Erythroblast (primary cell): ENCODE data around the gene TNFRSF21.

ENCODE experiments used
- GATA1 ChIP-seq: IDR thresholded peaks from 2 replicates; pipeline ENCODE4 v1.6.1; 2011; ENCODE audit warnings: low read depth, mild to moderate bottlenecking, control low read depth, low read length, moderate library complexity
- POLR2A ChIP-seq: IDR thresholded peaks from 2 replicates; pipeline ENCODE4 v1.6.1; 2011; ENCODE audit warnings: mild to moderate bottlenecking, low read length

DNA sequence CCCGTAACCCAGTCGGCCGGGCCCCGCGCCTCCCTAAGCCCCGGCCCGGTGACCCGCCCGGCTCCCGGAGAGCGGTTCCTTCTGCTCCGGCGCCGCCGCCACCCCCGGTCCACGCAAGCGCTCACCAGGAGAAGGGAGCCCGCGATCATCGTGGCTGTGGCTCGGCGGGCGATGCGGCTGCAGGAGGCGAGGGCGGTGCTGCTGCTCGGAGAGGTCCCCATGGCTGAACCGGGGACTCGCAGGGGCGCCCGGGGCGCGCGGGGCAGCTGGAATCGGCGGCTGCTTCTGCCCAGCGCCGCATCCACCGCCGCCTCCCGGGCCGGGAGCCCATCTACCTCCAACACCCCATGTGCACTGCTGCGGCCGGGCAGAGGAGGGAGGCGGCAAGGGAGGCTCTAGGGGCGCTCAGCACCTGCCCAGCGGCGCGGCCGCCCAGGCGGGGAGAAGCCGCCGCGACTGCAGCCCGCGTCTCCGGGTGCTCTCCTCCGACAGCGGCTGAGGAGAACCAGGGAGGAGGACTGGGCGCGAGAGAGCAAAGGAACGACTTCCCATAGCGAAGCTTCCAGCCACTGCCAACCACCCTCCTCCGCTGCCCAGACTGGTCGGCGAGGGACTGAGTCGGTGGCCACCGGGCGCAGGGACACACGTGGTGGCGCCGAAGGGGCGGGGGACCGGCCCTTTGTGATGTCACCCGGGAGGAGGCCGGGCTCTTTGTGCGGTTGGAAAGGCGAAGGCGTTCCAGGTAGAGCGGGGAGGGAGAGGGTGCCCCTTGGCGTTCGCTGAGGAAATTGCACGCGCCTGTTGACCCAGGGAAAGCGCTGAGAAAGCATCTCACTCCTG is at the start of gene TNFRSF21:
- TF ChIP-seq POLR2A (peak; percentile 71), GATA1 (no peak)
